ENCODE measurements around the gene MPPED1. TPM values are rescaled to one million over a fixed set of nuclear protein-coding genes. Genes with fewer than 3 reads are reported as not detected.

The MPPED1 gene
- total RNA-seq, 1 experiment from 2014 or later: 0.35 TPM

DNA sequence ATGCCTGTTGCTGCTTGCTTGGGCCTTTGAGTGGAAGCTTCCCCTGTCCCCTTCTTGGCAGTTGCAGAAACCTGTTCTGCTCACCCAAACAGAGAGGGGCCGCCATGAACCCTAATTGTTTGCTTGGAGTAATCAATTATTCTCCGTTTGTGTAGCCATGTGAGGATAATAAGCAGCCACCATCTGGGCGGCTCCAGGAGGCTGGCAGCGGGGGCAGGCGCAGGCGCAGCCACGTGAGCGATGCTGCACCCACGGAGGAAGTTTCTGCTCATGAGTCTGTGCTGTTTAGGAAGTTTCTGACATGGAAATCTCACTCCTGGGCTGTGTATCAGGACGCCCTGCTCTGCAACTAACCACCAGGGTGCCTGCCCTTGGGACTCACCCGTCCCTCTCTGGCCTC, 90.1 kb downstream of the MPPED1 start (continued):
- TF ChIP-seq, protein P1, sequence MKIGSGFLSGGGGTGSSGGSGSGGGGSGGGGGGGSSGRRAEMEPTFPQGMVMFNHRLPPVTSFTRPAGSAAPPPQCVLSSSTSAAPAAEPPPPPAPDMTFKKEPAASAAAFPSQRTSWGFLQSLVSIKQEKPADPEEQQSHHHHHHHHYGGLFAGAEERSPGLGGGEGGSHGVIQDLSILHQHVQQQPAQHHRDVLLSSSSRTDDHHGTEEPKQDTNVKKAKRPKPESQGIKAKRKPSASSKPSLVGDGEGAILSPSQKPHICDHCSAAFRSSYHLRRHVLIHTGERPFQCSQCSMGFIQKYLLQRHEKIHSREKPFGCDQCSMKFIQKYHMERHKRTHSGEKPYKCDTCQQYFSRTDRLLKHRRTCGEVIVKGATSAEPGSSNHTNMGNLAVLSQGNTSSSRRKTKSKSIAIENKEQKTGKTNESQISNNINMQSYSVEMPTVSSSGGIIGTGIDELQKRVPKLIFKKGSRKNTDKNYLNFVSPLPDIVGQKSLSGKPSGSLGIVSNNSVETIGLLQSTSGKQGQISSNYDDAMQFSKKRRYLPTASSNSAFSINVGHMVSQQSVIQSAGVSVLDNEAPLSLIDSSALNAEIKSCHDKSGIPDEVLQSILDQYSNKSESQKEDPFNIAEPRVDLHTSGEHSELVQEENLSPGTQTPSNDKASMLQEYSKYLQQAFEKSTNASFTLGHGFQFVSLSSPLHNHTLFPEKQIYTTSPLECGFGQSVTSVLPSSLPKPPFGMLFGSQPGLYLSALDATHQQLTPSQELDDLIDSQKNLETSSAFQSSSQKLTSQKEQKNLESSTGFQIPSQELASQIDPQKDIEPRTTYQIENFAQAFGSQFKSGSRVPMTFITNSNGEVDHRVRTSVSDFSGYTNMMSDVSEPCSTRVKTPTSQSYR (CRISPR knock-in tag; IDR thresholded peaks at IDR 0.05): no peak
- TF ChIP-seq, protein P2, sequence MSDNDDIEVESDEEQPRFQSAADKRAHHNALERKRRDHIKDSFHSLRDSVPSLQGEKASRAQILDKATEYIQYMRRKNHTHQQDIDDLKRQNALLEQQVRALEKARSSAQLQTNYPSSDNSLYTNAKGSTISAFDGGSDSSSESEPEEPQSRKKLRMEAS (CRISPR knock-in tag; IDR thresholded peaks at IDR 0.05): no peak
- TF ChIP-seq HMGA2 (CRISPR knock-in tag; IDR thresholded peaks at IDR 0.05) (no peak), ZNF416 (CRISPR knock-in tag; IDR thresholded peaks at IDR 0.05) (no peak), NFYB (CRISPR knock-in tag; conservative IDR thresholded peaks at IDR 0.05; ENCODE audit: low read depth) (no peak)

DNA sequence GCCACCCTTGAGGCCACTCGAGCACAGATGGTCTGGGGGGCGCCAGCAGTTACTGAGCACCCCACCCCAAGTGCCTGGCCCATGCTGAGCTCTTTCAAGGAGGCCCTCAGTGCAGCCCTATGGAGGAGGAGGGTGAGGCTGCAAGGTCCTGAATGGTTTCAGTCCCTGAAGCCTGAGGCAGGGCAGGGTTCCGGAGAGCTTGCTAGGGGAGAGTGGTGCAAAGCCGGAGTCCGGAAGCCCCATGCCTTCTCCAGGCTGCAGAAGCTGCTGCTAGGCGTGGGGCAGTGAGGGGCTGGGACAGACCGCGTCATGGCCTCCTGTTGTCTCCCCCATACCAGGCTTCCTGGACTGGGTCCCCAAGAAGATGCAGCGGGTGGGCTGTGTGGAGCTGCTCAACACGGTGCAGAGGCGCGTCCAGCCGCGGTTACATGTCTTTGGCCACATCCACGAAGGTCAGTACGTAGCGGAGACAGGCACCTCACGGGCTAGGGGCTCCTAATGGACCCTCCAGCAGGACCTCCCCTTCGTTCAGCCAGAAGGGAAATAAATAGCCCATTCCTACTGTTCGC, 90.6 kb downstream of the MPPED1 start:
- CTCF ChIA-PET: interaction anchor here (1.5 kb wide), 1 partner anchor 14 kb away, joined by 10 read pairs; no protein-coding TSS in a partner anchor
- Mint-ChIP-seq H3K4me3 (no peak overlapping the region), H3K27me3 (ENCODE audit: low read depth) (no peaks in the 10 kb centered on the region), H3K4me1 (no peaks in the 10 kb centered on the region), H3K27ac (no peak overlapping the region), H3K36me3 (peaks cover 2% of the 10 kb centered on the region; the same call in 1 of the 2 replicates), H3K9me3 (peaks cover 5% of the 10 kb centered on the region)
- no peak for DNase-seq (ENCODE audit: low spot score)
- no peak for TF ChIP-seq GABPB1 (CRISPR knock-in tag; IDR thresholded peaks at IDR 0.05)
- no peak for TF ChIP-seq JAZF1 (CRISPR knock-in tag; IDR thresholded peaks at IDR 0.05)
- TF ChIP-seq, protein P3, sequence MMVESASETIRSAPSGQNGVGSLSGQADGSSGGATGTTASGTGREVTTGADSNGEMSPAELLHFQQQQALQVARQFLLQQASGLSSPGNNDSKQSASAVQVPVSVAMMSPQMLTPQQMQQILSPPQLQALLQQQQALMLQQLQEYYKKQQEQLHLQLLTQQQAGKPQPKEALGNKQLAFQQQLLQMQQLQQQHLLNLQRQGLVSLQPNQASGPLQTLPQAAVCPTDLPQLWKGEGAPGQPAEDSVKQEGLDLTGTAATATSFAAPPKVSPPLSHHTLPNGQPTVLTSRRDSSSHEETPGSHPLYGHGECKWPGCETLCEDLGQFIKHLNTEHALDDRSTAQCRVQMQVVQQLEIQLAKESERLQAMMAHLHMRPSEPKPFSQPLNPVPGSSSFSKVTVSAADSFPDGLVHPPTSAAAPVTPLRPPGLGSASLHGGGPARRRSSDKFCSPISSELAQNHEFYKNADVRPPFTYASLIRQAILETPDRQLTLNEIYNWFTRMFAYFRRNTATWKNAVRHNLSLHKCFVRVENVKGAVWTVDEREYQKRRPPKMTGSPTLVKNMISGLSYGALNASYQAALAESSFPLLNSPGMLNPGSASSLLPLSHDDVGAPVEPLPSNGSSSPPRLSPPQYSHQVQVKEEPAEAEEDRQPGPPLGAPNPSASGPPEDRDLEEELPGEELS (CRISPR knock-in tag; IDR thresholded peaks at IDR 0.05): no peak
- no peak for TF ChIP-seq CBFB (CRISPR knock-in tag; IDR thresholded peaks at IDR 0.05; ENCODE audit: low read depth)
- TF ChIP-seq GTF2I (CRISPR knock-in tag; conservative IDR thresholded peaks at IDR 0.05): no peak
- TF ChIP-seq, protein P2 (CRISPR knock-in tag; IDR thresholded peaks at IDR 0.05): no peak
- TF ChIP-seq, protein P4, sequence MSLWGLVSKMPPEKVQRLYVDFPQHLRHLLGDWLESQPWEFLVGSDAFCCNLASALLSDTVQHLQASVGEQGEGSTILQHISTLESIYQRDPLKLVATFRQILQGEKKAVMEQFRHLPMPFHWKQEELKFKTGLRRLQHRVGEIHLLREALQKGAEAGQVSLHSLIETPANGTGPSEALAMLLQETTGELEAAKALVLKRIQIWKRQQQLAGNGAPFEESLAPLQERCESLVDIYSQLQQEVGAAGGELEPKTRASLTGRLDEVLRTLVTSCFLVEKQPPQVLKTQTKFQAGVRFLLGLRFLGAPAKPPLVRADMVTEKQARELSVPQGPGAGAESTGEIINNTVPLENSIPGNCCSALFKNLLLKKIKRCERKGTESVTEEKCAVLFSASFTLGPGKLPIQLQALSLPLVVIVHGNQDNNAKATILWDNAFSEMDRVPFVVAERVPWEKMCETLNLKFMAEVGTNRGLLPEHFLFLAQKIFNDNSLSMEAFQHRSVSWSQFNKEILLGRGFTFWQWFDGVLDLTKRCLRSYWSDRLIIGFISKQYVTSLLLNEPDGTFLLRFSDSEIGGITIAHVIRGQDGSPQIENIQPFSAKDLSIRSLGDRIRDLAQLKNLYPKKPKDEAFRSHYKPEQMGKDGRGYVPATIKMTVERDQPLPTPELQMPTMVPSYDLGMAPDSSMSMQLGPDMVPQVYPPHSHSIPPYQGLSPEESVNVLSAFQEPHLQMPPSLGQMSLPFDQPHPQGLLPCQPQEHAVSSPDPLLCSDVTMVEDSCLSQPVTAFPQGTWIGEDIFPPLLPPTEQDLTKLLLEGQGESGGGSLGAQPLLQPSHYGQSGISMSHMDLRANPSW (CRISPR knock-in tag; conservative IDR thresholded peaks at IDR 0.05; ENCODE audit: low read depth): no peak
- TF ChIP-seq SMAD3 (CRISPR knock-in tag; IDR thresholded peaks at IDR 0.05; ENCODE audit: borderline replicate concordance): no peak
- ATAC-seq: no peak
- POLR2A ChIA-PET: no interaction called here

DNA sequence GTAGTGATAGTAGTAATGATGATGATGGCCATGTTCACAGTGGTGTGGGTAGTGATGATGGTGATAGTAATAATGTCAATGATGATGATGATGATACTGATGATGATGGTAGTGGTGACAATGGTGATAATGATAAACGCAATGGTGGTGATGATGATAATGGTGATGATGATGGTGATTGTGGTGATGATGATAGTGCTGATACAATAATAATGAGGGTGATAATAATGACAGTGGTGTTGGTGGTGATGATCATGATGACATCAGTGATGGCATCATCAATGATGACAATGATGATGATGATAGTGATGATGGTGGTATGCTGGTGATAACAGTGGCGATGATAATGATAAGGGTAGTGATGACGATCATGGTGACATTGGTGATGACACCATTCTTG, 92.3 kb downstream of the MPPED1 start:
- Mint-ChIP-seq H3K4me3 (no peak overlapping the region), H3K4me1 (no peaks in the 10 kb centered on the region), H3K36me3 (no peaks in the 10 kb centered on the region), H3K27ac (no peak overlapping the region), H3K27me3 (ENCODE audit: low read depth) (no peaks in the 10 kb centered on the region), H3K9me3 (no peaks in the 10 kb centered on the region)
- DNase-seq (ENCODE audit: low spot score) (no peak), ATAC-seq (no peak)
- ChIA-PET POLR2A (no interaction called here), CTCF (interaction anchor here (1.0 kb wide), 1 partner anchor 12 kb away, joined by 4 read pairs; no protein-coding TSS in a partner anchor)
- TF ChIP-seq MYBL2 (CRISPR knock-in tag; IDR thresholded peaks at IDR 0.05) (no peak), PRRX2 (CRISPR knock-in tag; IDR thresholded peaks at IDR 0.05) (no peak), SMAD3 (CRISPR knock-in tag; IDR thresholded peaks at IDR 0.05; ENCODE audit: borderline replicate concordance) (no peak), RELA (CRISPR knock-in tag; IDR thresholded peaks at IDR 0.05; ENCODE audit: borderline replicate concordance) (no peak), NFATC4 (CRISPR knock-in tag; IDR thresholded peaks at IDR 0.05) (no peak)
- TF ChIP-seq, protein P5, sequence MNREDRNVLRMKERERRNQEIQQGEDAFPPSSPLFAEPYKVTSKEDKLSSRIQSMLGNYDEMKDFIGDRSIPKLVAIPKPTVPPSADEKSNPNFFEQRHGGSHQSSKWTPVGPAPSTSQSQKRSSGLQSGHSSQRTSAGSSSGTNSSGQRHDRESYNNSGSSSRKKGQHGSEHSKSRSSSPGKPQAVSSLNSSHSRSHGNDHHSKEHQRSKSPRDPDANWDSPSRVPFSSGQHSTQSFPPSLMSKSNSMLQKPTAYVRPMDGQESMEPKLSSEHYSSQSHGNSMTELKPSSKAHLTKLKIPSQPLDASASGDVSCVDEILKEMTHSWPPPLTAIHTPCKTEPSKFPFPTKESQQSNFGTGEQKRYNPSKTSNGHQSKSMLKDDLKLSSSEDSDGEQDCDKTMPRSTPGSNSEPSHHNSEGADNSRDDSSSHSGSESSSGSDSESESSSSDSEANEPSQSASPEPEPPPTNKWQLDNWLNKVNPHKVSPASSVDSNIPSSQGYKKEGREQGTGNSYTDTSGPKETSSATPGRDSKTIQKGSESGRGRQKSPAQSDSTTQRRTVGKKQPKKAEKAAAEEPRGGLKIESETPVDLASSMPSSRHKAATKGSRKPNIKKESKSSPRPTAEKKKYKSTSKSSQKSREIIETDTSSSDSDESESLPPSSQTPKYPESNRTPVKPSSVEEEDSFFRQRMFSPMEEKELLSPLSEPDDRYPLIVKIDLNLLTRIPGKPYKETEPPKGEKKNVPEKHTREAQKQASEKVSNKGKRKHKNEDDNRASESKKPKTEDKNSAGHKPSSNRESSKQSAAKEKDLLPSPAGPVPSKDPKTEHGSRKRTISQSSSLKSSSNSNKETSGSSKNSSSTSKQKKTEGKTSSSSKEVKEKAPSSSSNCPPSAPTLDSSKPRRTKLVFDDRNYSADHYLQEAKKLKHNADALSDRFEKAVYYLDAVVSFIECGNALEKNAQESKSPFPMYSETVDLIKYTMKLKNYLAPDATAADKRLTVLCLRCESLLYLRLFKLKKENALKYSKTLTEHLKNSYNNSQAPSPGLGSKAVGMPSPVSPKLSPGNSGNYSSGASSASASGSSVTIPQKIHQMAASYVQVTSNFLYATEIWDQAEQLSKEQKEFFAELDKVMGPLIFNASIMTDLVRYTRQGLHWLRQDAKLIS (CRISPR knock-in tag; IDR thresholded peaks at IDR 0.05; ENCODE audit: borderline replicate concordance): no peak
- TF ChIP-seq, protein P6, sequence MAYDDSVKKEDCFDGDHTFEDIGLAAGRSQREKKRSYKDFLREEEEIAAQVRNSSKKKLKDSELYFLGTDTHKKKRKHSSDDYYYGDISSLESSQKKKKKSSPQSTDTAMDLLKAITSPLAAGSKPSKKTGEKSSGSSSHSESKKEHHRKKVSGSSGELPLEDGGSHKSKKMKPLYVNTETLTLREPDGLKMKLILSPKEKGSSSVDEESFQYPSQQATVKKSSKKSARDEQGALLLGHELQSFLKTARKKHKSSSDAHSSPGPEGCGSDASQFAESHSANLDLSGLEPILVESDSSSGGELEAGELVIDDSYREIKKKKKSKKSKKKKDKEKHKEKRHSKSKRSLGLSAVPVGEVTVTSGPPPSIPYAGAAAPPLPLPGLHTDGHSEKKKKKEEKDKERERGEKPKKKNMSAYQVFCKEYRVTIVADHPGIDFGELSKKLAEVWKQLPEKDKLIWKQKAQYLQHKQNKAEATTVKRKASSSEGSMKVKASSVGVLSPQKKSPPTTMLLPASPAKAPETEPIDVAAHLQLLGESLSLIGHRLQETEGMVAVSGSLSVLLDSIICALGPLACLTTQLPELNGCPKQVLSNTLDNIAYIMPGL (CRISPR knock-in tag; IDR thresholded peaks at IDR 0.05): no peak

Data from WTC11 (cell line).